GM12875 (cell line): ENCODE measurements around the gene CNOT1.

ENCODE experiments used
- H3K4me3 ChIP-seq: one replicate; pipeline ENCODE4 v1.5.1; 2011; ENCODE audit warnings: low read depth, low read length, control low read depth
- TF ChIP-seq, protein P1 (sequence below): IDR thresholded peaks from 2 replicates; pipeline ENCODE4 v1.5.1; 2011; ENCODE audit warnings: low read depth, mild to moderate bottlenecking, control low read depth, inconsistent platforms, low read length, moderate library complexity, borderline replicate concordance; ENCODE audit not compliant: insufficient read depth

The CNOT1 gene

DNA sequence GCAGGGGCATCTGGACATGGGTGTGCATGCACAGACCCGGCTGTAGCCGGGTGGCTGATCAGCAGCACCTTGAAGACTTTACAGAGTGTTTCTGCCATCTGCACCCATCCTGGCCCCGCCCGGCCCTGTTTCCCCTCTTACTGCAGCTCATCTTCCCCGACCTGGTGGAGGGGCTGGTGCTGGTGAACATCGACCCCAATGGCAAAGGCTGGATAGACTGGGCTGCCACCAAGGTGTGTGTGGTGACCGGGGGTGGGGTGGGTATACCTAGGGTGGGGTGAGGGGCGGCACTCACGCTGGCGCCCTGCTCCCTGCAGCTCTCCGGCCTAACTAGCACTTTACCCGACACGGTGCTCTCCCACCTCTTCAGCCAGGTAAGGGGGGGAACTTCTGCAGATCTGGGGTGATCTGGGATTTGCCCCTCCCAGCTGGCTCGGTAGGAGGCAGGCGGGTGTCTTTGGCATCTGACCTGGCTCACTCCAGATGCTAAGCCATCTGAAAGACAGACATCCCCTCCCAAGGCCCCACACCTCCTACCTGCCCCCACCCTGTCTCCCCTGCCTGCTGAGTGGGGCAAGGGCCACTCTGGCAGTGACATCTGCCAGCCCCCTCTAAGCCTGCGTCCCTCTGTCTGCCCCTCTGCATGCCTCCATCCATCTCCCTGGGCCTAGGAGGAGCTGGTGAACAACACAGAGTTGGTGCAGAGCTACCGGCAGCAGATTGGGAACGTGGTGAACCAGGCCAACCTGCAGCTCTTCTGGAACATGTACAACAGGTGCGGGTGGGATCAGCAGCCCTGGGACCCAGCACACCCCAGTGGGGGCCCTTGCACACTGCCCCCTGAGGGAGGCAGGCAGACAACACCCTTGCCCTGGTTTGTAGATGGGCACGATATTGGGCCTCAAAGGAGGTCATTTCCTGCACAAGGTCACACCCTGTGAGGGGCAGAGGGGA lies 123.1 kb downstream of the CNOT1 start:
- H3K4me3 ChIP-seq, result no peak overlapping the region
- TF ChIP-seq, protein P1, sequence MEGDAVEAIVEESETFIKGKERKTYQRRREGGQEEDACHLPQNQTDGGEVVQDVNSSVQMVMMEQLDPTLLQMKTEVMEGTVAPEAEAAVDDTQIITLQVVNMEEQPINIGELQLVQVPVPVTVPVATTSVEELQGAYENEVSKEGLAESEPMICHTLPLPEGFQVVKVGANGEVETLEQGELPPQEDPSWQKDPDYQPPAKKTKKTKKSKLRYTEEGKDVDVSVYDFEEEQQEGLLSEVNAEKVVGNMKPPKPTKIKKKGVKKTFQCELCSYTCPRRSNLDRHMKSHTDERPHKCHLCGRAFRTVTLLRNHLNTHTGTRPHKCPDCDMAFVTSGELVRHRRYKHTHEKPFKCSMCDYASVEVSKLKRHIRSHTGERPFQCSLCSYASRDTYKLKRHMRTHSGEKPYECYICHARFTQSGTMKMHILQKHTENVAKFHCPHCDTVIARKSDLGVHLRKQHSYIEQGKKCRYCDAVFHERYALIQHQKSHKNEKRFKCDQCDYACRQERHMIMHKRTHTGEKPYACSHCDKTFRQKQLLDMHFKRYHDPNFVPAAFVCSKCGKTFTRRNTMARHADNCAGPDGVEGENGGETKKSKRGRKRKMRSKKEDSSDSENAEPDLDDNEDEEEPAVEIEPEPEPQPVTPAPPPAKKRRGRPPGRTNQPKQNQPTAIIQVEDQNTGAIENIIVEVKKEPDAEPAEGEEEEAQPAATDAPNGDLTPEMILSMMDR, result no peak

GRCh38 chr16:58503863-58504688 lies 125.5 kb downstream of the CNOT1 start:
- TF ChIP-seq, protein P1, result no peak
- no peak overlapping the region for H3K4me3 ChIP-seq

DNA sequence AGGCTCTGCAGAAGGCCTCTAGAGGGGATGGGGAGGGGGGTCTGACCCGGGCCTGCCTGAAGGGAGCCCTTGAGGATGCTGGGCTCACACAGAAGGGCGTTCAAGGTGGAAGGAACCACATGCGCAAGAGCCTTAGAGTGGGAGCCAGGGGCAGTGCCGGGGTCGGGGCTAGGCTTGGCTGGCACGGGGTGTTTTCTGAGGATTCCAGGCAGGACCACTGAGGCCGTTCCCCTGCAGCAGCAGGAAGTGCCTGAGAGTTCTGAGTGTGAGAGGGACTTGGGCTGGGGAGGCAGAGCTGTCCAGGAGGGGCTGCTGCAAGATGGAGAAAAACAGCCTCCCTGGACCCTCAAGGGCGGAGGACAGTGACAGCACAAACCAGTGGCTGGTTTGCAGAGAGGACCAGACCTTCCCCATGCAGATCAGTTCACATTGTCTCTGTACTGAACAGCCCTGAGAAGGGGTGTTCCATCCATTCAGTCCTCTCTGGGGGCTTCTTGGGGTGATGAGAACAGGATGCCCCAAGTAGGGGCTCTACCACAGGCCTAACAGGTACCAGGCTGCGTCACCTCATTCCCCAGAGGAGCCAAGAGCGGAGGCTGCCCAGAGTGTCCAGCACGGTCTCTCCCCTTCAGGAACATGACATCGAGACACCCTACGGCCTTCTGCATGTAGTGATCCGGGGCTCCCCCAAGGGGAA lies 126.3 kb downstream of the CNOT1 start:
- H3K4me3 ChIP-seq, result no peak overlapping the region
- TF ChIP-seq, protein P1, result no peak

GRCh38 chr16:58502217-58502921 lies 127.3 kb downstream of the CNOT1 start:
- H3K4me3 ChIP-seq, result no peak overlapping the region
- TF ChIP-seq, protein P1, result no peak

GRCh38 chr16:58501242-58502131 lies 128.1 kb downstream of the CNOT1 start:
- TF ChIP-seq, protein P1, result no peak
- H3K4me3 ChIP-seq, result no peak overlapping the region
